HCT116 (cell line): ENCODE measurements around the gene ALX3.

ENCODE experiments used
- CTCF ChIP-seq, 3 experiments: fragments of 200-600 bp in 1 of 3; sonication (generic) in 1 of 3; IDR thresholded peaks in 2 of 3; conservative IDR thresholded peaks in 1 of 3; 2 replicates each; pipeline ENCODE4 v1.5.1; 2012 to 2017; ENCODE audit warnings: low read depth in 2 of 3, low read length in 2 of 3, antibody characterized with exemption in 1 of 3, borderline replicate concordance in 1 of 3, control low read depth in 1 of 3, mild to moderate bottlenecking in 1 of 3, mixed read lengths in 1 of 3, mixed run types in 1 of 3, moderate library complexity in 1 of 3; ENCODE audit not compliant: insufficient read depth in 1 of 3
- EZH2phosphoT487 ChIP-seq: fragments of 200-600 bp; IDR thresholded peaks from 2 replicates; pipeline ENCODE4 v1.6.1; 2018; ENCODE audit warnings: antibody characterized with exemption, borderline replicate concordance
- MAX ChIP-seq: IDR thresholded peaks from 2 replicates; pipeline ENCODE4 v1.6.1; 2012
- POLR2A ChIP-seq: IDR thresholded peaks from 2 replicates; pipeline ENCODE4 v1.7.0; 2011; ENCODE audit warnings: borderline replicate concordance; ENCODE audit not compliant: insufficient read depth, insufficient read length; ENCODE audit errors: extremely low read depth
- POLR2AphosphoS5 ChIP-seq: IDR thresholded peaks from 2 replicates; pipeline ENCODE4 v1.6.1; 2011; ENCODE audit warnings: mild to moderate bottlenecking, low read depth, low read length, moderate library complexity
- REST ChIP-seq: IDR thresholded peaks from 2 replicates; pipeline ENCODE4 v1.6.1; 2012; ENCODE audit warnings: low read depth
- SP1 ChIP-seq: IDR thresholded peaks from 2 replicates; pipeline ENCODE4 v1.6.1; 2012; ENCODE audit warnings: low read depth
- SRF ChIP-seq: IDR thresholded peaks from 2 replicates; pipeline ENCODE4 v1.6.1; 2012; ENCODE audit warnings: low read depth
- TCF7L2 ChIP-seq: IDR thresholded peaks from 2 replicates; pipeline ENCODE4 v1.7.0; 2011; ENCODE audit warnings: borderline replicate concordance, inconsistent platforms; ENCODE audit not compliant: insufficient read depth, insufficient read length; ENCODE audit errors: extremely low read depth
- YY1 ChIP-seq: IDR thresholded peaks from 2 replicates; pipeline ENCODE4 v1.6.1; 2011; ENCODE audit warnings: low read length, low read depth, moderate library complexity, mild to moderate bottlenecking; ENCODE audit not compliant: insufficient replicate concordance; ENCODE audit errors: extremely low read depth
- ZBTB33 ChIP-seq: IDR thresholded peaks from 2 replicates; pipeline ENCODE4 v1.6.1; 2011; ENCODE audit warnings: mild to moderate bottlenecking, low read length, moderate library complexity; ENCODE audit not compliant: insufficient replicate concordance; ENCODE audit errors: extremely low read depth
- ZNF274 ChIP-seq: fragments of 200-500 bp; sonication (Bioruptor generic); IDR thresholded peaks from 2 replicates; pipeline ENCODE4 v1.6.1; 2014; ENCODE audit warnings: mild to moderate bottlenecking, low read depth, low read length, inconsistent platforms

- TF ChIP-seq POLR2A (no peak), CTCF (IDR thresholded peaks at IDR 0.05 in 2 of 3, conservative IDR thresholded peaks at IDR 0.05 in 1 of 3; ENCODE audit: borderline replicate concordance in 1 of 3, insufficient read depth in 1 of 3, low read depth in 2 of 3, low read length in 2 of 3) (peak; percentile 38 to 98 (median 95); a peak in 5 of 6 replicates), ZBTB33 (no peak), MAX (no peak), REST (no peak), POLR2AphosphoS5 (no peak), ZNF274 (no peak), TCF7L2 (no peak), YY1 (no peak), EZH2phosphoT487 (no peak), SP1 (no peak), SRF (no peak)
Measured at GRCh38 chr1:110060034-110060661, 10.3 kb downstream of the ALX3 start.
